ENCODE data around the gene INMT.

Gene INMT

DNA sequence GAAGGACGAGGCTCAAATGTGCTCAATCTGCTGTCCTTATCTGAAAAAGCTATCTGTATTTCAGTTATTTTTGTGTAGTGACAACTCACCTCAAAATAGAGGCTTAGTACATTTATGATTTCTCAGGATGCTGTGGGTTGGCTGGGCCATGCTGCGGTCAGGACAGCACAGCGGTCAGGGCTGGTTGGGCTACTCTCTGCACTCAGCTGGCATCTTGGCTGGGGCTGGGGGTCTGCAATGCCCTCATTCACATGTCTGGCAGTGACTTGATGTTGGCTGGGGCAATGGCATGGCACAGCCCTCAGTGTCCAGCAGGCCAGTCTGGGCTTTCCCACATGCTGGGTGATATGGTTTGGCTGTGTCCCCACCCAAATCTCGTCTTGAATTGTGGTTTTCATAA, 15.6 kb upstream of the INMT start:
- Histone ChIP-seq H2BK12ac (ENCODE audit: low read length) (no peak overlapping the region), H3K18ac (ENCODE audit: low read length) (no peak overlapping the region), H2AFZ (ENCODE audit: low read length) (no peak overlapping the region), H3K4me3 (ENCODE audit: low read length in 2 of 2) (no peak overlapping the region), H3K27ac (replicated peaks; ENCODE audit: low read length) (no peak overlapping the region), H3K9me3 (replicated peaks in 1 of 2; ENCODE audit: control insufficient read depth in 2 of 2, insufficient read depth in 1 of 2, low read depth in 1 of 2, low read length in 2 of 2) (no peaks in the 10 kb centered on the region), H2BK120ac (ENCODE audit: low read depth, low read length) (no peak overlapping the region), H3K4me1 (ENCODE audit: control insufficient read depth in 2 of 2, insufficient read depth in 1 of 2, low read depth in 1 of 2, low read length in 2 of 2) (no peaks in the 10 kb centered on the region), H4K8ac (ENCODE audit: low read depth, low read length) (no peak overlapping the region), H3K23ac (ENCODE audit: low read depth, low read length, poor library complexity) (no peak overlapping the region), H3K14ac (ENCODE audit: low read length) (no peak overlapping the region), H3K9ac (ENCODE audit: low read depth, low read length, poor library complexity) (peak overlapping the region; percentile 60), H3K27me3 (ENCODE audit: control insufficient read depth in 3 of 3, insufficient read depth in 3 of 3, low read depth in 1 of 3, low read length in 3 of 3) (peaks cover 0 to 6% (median 0%) of the 10 kb centered on the region in 3 experiments), H3K4me2 (ENCODE audit: insufficient read depth, low read length, poor library complexity, severe bottlenecking) (no peak overlapping the region), H2BK5ac (ENCODE audit: low read length) (no peak overlapping the region), H3K79me1 (ENCODE audit: low read depth, low read length) (no peaks in the 10 kb centered on the region), H2BK15ac (ENCODE audit: low read length) (no peak overlapping the region), H3K36me3 (replicated peaks in 1 of 2; ENCODE audit: control insufficient read depth in 2 of 2, insufficient read depth in 2 of 2, low read length in 2 of 2) (no peaks in the 10 kb centered on the region), H3K4ac (ENCODE audit: low read length) (no peak overlapping the region), H4K91ac (ENCODE audit: low read depth, low read length, poor library complexity) (no peak overlapping the region), H2AK5ac (ENCODE audit: low read depth, low read length) (no peak overlapping the region)
- DNase-seq (ENCODE audit: low spot score) = no peak
- WGBS, 2 donors (ENCODE audit: extremely low coverage in 2 of 2, insufficient read length in 2 of 2, insufficient replicate concordance in 1 of 2) = no CpG with 5 or more reads among the region's 4 CpGs

DNA sequence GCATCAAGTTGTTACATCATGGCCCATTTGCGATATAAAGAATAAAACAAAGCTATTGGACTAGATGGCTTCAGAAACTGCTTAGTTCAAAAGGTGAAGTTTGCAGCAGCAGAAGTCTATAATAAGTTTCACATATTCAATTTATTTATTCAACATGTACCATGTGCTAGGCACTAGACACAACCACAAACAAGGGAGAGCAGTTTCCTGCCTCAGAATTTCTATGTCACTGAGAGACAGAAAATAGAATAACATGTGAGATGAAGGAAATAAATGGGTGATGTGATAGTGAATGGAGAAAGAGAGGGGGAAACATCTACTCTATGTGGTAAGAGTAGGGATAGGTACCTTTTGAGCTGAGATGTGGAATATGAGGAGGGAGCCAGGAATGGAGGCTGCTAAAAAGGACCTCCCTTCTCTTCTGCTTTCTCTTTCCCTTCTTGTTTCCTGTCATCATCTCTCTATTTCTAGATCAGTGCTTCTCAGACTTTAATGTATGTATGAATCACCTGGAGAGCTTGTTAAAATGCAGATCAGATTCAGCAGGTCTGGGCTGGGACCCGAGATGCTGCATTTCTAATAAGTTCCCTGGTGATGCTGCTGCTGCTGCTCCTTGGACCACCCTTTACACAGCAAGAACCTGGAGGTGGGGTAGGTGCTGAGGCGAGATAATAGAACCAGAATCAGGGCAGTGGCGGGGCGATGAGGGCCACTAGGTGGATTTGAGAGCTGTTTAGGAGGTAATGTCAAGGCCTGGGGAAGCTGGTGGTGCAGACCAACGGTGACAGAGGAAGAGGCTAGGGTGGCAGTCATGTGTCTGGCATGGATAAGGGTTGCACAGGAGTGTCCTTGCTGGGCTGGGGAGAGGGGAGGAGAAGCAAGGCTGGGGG, 13.7 kb upstream of the INMT start:
- no peak overlapping the region for H3K18ac ChIP-seq (ENCODE audit: low read length)
- no peaks in the 10 kb centered on the region for H3K79me1 ChIP-seq (ENCODE audit: low read depth, low read length)
- H3K9me3 ChIP-seq (replicated peaks in 1 of 2; ENCODE audit: control insufficient read depth in 2 of 2, insufficient read depth in 1 of 2, low read depth in 1 of 2, low read length in 2 of 2) = no peaks in the 10 kb centered on the region
- H3K14ac ChIP-seq (ENCODE audit: low read length) = no peak overlapping the region
- no peak overlapping the region for H2BK5ac ChIP-seq (ENCODE audit: low read length)
- no peak overlapping the region for H4K8ac ChIP-seq (ENCODE audit: low read depth, low read length)
- H3K27me3 ChIP-seq (ENCODE audit: control insufficient read depth in 3 of 3, insufficient read depth in 3 of 3, low read depth in 1 of 3, low read length in 3 of 3) = peaks cover 0 to 15% (median 0%) of the 10 kb centered on the region in 3 experiments
- H2AK5ac ChIP-seq (ENCODE audit: low read depth, low read length) = no peak overlapping the region
- H3K4me1 ChIP-seq (ENCODE audit: control insufficient read depth in 2 of 2, insufficient read depth in 1 of 2, low read depth in 1 of 2, low read length in 2 of 2) = no peaks in the 10 kb centered on the region
- H2BK15ac ChIP-seq (ENCODE audit: low read length) = no peak overlapping the region
- H2BK12ac ChIP-seq (ENCODE audit: low read length) = no peak overlapping the region
- no peaks in the 10 kb centered on the region for H3K36me3 ChIP-seq (replicated peaks in 1 of 2; ENCODE audit: control insufficient read depth in 2 of 2, insufficient read depth in 2 of 2, low read length in 2 of 2)
- no peak overlapping the region for H2BK120ac ChIP-seq (ENCODE audit: low read depth, low read length)
- H3K27ac ChIP-seq (replicated peaks; ENCODE audit: low read length) = no peak overlapping the region
- no peak overlapping the region for H3K4me2 ChIP-seq (ENCODE audit: insufficient read depth, low read length, poor library complexity, severe bottlenecking)
- H3K23ac ChIP-seq (ENCODE audit: low read depth, low read length, poor library complexity) = no peak overlapping the region
- H3K9ac ChIP-seq (ENCODE audit: low read depth, low read length, poor library complexity) = no peak overlapping the region
- WGBS, 2 donors (ENCODE audit: extremely low coverage in 2 of 2, insufficient read length in 2 of 2, insufficient replicate concordance in 1 of 2) = no CpG with 5 or more reads among the region's 6 CpGs
- no peak overlapping the region for H4K91ac ChIP-seq (ENCODE audit: low read depth, low read length, poor library complexity)
- no peak overlapping the region for H3K4ac ChIP-seq (ENCODE audit: low read length)
- H2AFZ ChIP-seq (ENCODE audit: low read length) = no peak overlapping the region
- DNase-seq (ENCODE audit: low spot score) = no peak
- H3K4me3 ChIP-seq (ENCODE audit: low read length in 2 of 2) = no peak overlapping the region

- H2BK5ac ChIP-seq (ENCODE audit: low read length) = no peak overlapping the region
- H3K23ac ChIP-seq (ENCODE audit: low read depth, low read length, poor library complexity) = no peak overlapping the region
- no peak overlapping the region for H3K18ac ChIP-seq (ENCODE audit: low read length)
- H3K4me3 ChIP-seq (ENCODE audit: low read length in 2 of 2) = no peak overlapping the region
- no peak for DNase-seq (ENCODE audit: low spot score)
- H2BK120ac ChIP-seq (ENCODE audit: low read depth, low read length) = no peak overlapping the region
- H3K27ac ChIP-seq (replicated peaks; ENCODE audit: low read length) = no peak overlapping the region
- no peaks in the 10 kb centered on the region for H3K36me3 ChIP-seq (replicated peaks in 1 of 2; ENCODE audit: control insufficient read depth in 2 of 2, insufficient read depth in 2 of 2, low read length in 2 of 2)
- no peak overlapping the region for H2BK12ac ChIP-seq (ENCODE audit: low read length)
- no peaks in the 10 kb centered on the region for H3K4me1 ChIP-seq (ENCODE audit: control insufficient read depth in 2 of 2, insufficient read depth in 1 of 2, low read depth in 1 of 2, low read length in 2 of 2)
- H2BK15ac ChIP-seq (ENCODE audit: low read length) = no peak overlapping the region
- no peak overlapping the region for H3K14ac ChIP-seq (ENCODE audit: low read length)
- H3K4me2 ChIP-seq (ENCODE audit: insufficient read depth, low read length, poor library complexity, severe bottlenecking) = no peak overlapping the region
- WGBS, 2 donors (ENCODE audit: extremely low coverage in 2 of 2, insufficient read length in 2 of 2, insufficient replicate concordance in 1 of 2) = no CpG with 5 or more reads among the region's 2 CpGs
- H4K91ac ChIP-seq (ENCODE audit: low read depth, low read length, poor library complexity) = no peak overlapping the region
- no peak overlapping the region for H2AFZ ChIP-seq (ENCODE audit: low read length)
- H3K9ac ChIP-seq (ENCODE audit: low read depth, low read length, poor library complexity) = no peak overlapping the region
- no peaks in the 10 kb centered on the region for H3K79me1 ChIP-seq (ENCODE audit: low read depth, low read length)
- H2AK5ac ChIP-seq (ENCODE audit: low read depth, low read length) = no peak overlapping the region
- H3K27me3 ChIP-seq (ENCODE audit: control insufficient read depth in 3 of 3, insufficient read depth in 3 of 3, low read depth in 1 of 3, low read length in 3 of 3) = peaks cover 0 to 19% (median 0%) of the 10 kb centered on the region in 3 experiments
- no peaks in the 10 kb centered on the region for H3K9me3 ChIP-seq (replicated peaks in 1 of 2; ENCODE audit: control insufficient read depth in 2 of 2, insufficient read depth in 1 of 2, low read depth in 1 of 2, low read length in 2 of 2)
- no peak overlapping the region for H3K4ac ChIP-seq (ENCODE audit: low read length)
- no peak overlapping the region for H4K8ac ChIP-seq (ENCODE audit: low read depth, low read length)
Measured at GRCh38 chr7:30739691-30740090, 12.2 kb upstream of the INMT start.

- Histone ChIP-seq H2BK12ac (ENCODE audit: low read length) (no peak overlapping the region), H4K91ac (ENCODE audit: low read depth, low read length, poor library complexity) (no peak overlapping the region), H3K4ac (ENCODE audit: low read length) (no peak overlapping the region), H3K4me2 (ENCODE audit: insufficient read depth, low read length, poor library complexity, severe bottlenecking) (no peak overlapping the region), H3K4me1 (ENCODE audit: control insufficient read depth in 2 of 2, insufficient read depth in 1 of 2, low read depth in 1 of 2, low read length in 2 of 2) (no peaks in the 10 kb centered on the region), H3K23ac (ENCODE audit: low read depth, low read length, poor library complexity) (no peak overlapping the region), H2AFZ (ENCODE audit: low read length) (peak overlapping the region; percentile 85), H3K27ac (replicated peaks; ENCODE audit: low read length) (no peak overlapping the region), H2AK5ac (ENCODE audit: low read depth, low read length) (peak overlapping the region; percentile 11), H2BK5ac (ENCODE audit: low read length) (no peak overlapping the region), H3K4me3 (ENCODE audit: low read length in 2 of 2) (no peak overlapping the region), H3K14ac (ENCODE audit: low read length) (no peak overlapping the region), H3K36me3 (replicated peaks in 1 of 2; ENCODE audit: control insufficient read depth in 2 of 2, insufficient read depth in 2 of 2, low read length in 2 of 2) (no peaks in the 10 kb centered on the region), H3K27me3 (ENCODE audit: control insufficient read depth in 3 of 3, insufficient read depth in 3 of 3, low read depth in 1 of 3, low read length in 3 of 3) (peaks cover 0 to 19% (median 0%) of the 10 kb centered on the region in 3 experiments), H2BK120ac (ENCODE audit: low read depth, low read length) (no peak overlapping the region), H2BK15ac (ENCODE audit: low read length) (no peak overlapping the region), H3K9me3 (replicated peaks in 1 of 2; ENCODE audit: control insufficient read depth in 2 of 2, insufficient read depth in 1 of 2, low read depth in 1 of 2, low read length in 2 of 2) (no peaks in the 10 kb centered on the region), H3K79me1 (ENCODE audit: low read depth, low read length) (no peaks in the 10 kb centered on the region), H3K18ac (ENCODE audit: low read length) (peak overlapping the region; percentile 6), H3K9ac (ENCODE audit: low read depth, low read length, poor library complexity) (peak overlapping the region; percentile 5), H4K8ac (ENCODE audit: low read depth, low read length) (no peak overlapping the region)
- DNase-seq (ENCODE audit: low spot score) = peak; percentile 63
- WGBS, 2 donors (ENCODE audit: extremely low coverage in 2 of 2, insufficient read length in 2 of 2, insufficient replicate concordance in 1 of 2) = no CpG with 5 or more reads among the region's 14 CpGs
Measured at GRCh38 chr7:30740417-30741181, 11.3 kb upstream of the INMT start.
